HG03354 (cell line): Measurements from ENCODE around the gene MAP3K4.

Source experiments
- ATAC-seq: cut with Tn5 transposase; IDR thresholded peaks from one replicate; pipeline ENCODE4 v1.9.1; 2021; ENCODE audit warnings: mild to moderate bottlenecking; ENCODE audit not compliant: unreplicated experiment, poor library complexity, severe bottlenecking

The MAP3K4 gene

GRCh38 chr6:161029195-161029809, 37.7 kb downstream of the MAP3K4 start:
- ATAC-seq = peak; percentile 84

- no peak for ATAC-seq
Observed at GRCh38 chr6:161031721-161032495, 40.3 kb downstream of the MAP3K4 start.

DNA sequence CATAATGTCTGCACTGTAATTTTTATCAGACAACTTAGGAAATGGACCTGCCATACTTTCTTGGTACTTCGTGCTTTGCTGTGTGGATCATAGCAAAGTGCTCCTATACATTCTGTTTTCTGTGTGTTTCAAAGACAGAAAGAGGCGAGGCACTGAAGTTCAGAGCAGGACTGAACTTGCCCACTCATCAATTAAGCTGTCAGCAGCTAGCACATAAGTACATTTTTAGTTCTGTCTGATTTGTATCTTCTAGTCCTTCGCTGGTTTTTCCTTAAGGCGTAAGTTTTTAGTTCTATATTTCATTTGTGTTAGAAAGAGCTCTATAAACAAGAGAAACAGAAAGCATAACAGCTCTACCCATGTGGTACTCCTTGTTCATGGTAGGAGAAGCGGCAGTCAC, 42.1 kb downstream of the MAP3K4 start:
- no peak for ATAC-seq

DNA sequence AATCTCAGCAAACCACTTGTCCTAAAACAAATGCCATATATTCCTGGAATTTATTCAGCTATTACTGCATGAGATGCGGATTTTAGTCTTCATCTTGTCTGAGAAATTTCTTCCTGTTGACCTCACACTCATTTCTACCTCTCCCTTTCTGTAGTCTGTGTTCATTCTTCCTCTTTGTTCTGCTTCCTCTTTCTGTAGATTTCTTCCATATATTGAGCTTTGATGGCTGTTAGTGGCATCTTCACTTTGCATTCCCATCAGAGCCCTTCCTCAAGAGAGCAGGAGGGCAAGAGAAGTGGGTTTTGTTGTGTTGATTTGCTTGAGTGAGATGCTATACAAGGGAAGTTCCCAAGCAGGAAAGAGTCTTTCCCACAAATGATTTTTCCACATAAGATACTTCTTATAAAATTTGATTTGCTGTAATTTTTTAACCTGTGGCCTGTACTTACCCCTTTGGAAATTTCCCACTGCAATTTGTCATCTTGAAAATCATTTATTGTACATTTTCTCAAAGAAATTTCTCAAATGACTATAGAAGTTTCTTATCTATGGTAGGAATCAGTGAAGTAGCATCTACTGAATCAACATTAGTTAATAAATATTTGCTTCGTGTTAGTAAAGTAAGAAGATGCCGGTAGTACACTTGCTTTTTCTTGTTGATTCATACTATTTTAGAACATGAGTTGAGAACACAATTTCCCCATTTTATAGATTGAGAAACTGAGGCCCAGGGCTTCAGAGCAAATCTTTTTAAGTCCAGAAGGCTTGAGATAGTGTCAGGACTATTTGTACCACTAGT, 43.8 kb downstream of the MAP3K4 start:
- ATAC-seq = peak; percentile 34

- no peak for ATAC-seq
Observed at GRCh38 chr6:161035981-161036263, 44.4 kb downstream of the MAP3K4 start.

- no peak for ATAC-seq
Observed at GRCh38 chr6:161037873-161038228, 46.3 kb downstream of the MAP3K4 start.

- peak; percentile 93 for ATAC-seq
Observed at GRCh38 chr6:161038229-161039031, 46.9 kb downstream of the MAP3K4 start.

- ATAC-seq = no peak
Observed at GRCh38 chr6:161041274-161041673, 49.7 kb downstream of the MAP3K4 start.

- no peak for ATAC-seq
Observed at GRCh38 chr6:161044335-161044734, 52.8 kb downstream of the MAP3K4 start.

DNA sequence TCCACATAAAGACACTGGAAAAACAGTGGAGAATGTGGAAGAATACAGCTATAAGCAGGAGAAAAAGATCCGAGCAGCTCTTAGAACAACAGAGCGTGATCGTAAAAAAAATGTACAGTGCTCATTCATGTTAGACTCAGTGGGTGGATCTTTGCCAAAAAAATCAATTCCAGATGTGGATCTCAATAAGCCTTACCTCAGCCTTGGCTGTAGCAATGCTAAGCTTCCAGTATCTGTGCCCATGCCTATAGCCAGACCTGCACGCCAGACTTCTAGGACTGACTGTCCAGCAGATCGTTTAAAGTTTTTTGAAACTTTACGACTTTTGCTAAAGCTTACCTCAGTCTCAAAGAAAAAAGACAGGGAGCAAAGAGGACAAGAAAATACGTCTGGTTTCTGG, 57.1 kb downstream of the MAP3K4 start:
- no peak for ATAC-seq

DNA sequence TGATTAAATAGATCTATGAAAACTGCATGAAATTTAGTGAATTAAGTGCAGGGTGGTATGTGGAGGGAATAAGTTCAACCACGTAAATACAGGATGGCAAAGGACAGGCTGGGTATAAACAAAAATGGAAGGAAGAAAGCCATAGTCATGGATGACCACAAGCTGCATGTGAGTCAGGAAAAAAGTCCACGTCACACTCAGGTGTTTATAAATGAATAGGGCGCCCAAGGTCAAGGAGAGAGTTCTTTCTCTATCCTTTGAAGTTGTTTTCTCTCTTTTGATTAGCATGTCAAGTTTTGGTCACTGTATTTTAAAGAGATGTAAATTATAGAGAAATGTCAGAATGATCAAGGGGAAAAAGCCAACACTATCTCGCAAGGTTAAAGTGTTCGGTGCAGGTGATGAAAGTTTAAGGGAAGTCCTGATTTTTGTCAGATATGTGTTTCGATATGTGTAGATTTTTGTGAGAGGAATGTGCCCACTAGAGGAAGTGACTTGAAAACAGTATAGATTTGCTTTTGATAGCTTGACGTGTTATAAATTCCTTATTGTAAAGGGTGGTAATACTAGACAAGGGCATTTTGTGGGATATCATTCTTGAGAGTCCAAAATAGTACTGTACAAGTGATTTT, 58.7 kb downstream of the MAP3K4 start:
- ATAC-seq = no peak

DNA sequence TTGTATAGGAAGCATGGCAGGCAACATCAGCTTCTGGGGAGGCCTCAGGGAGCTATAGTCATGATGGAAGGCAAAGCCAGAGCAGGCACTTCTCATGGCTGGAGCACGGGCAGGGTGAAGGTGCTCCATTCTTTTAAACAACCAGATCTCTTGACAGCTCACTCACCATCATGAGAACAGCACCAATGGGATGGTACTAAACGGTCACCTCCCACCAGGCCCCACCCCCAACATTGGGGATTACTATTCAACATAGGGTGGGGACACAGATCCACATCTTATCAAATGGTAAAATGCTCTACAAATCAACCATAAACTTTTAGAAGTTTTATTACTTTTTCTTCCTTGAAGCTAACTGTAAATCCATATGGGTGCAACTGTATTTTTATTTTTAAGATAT, 61.5 kb downstream of the MAP3K4 start:
- no peak for ATAC-seq

GRCh38 chr6:161054876-161055275, 63.3 kb downstream of the MAP3K4 start:
- no peak for ATAC-seq

GRCh38 chr6:161056451-161056850, 64.9 kb downstream of the MAP3K4 start:
- ATAC-seq = no peak

DNA sequence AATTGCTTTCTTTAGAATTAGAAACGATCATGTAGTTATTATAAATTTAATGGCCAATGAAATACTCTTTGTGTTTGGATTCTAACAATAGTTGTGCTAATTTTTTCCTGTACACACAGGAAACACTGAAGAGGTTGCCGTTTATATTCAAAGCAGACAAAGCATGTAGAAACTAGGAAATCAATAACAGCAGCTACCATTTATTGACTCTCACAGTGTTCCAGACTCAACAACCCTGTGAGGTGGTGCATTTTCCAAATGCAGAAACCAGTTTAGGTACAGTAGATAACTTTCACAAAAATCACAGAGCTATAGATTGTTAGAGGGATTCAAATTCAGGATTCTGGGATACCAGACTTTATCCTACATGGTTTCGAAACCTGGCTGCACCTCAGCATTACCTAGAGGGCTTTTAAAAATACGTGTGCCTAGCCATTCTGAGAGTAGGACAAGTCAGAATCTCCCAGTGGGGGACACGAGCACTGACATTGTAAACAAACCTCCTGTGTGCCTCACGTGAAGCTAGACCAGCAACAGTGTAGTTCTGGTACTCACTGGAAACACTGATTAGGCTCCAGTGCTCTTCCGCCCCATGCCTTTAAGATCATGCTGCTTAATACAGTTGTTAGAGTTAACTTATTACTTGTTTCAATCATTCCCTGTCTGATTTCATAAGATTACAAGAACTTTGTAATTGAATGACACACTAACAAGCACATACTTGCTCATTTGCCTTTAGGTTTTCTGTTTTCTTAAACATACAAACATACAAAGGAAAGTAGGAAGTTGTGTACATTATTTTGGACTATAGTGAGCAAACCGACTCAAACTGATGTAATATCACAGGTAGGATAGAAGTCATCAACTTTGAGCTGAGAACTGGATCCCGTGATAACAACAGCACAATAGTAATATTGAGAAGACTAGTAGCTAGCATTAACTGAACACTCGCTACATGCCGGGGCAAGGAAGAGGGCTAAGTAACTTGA, 65.8 kb downstream of the MAP3K4 start:
- peak; percentile 40 for ATAC-seq

DNA sequence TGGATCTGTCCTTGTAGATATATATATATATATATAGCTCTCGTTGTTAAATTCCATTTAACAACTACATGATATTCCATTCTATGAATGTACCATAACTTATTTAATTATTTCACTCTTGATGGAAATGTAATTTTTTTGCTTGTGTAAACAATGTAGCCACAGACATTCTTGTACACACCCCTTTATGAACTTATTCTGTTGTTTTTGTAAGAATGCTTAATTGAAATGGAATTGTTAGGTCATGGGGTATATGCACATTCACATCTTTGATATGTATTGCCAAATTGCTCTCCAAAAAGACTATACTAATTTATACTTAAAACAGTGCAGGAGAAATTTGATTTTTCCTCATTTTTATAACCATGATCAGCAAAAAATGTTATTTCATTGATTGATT, 67.2 kb downstream of the MAP3K4 start:
- ATAC-seq = no peak

- ATAC-seq = peak; percentile 46
Observed at GRCh38 chr6:161061576-161061975, 70.0 kb downstream of the MAP3K4 start.

DNA sequence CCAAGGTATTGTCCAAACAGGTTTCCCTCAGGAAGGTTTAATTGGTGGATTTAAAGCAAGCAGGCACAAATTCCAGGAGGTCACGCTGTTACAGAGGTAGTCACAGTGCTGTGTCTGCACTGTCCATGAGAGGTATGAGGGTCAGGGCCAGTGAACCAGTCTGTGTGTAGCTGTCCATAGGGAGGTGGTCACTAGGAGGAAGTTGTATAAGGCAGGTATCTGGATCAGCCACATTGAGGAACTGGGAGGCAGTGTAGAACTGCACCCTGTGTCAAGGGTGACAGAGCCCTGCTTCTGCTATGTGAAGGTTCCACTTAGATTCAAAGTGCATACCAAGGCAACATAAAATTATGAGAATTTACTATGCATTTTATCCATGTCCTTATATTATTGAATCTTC, 73.3 kb downstream of the MAP3K4 start:
- no peak for ATAC-seq

GRCh38 chr6:161066511-161066910, 74.9 kb downstream of the MAP3K4 start:
- no peak for ATAC-seq
